ENCODE measurements around the gene TBC1D22A. TPM values are rescaled to one million over a fixed set of nuclear protein-coding genes. Genes with fewer than 3 reads are reported as not detected.

The TBC1D22A gene
- total and polyA plus RNA-seq, 8 donors = 14.4 to 33.5 (median 15.7) TPM

GRCh38 chr22:46916886-46917770, 154.7 kb downstream of the TBC1D22A start:
- Histone ChIP-seq H3K27ac (no peak overlapping the region), H3K4me1 (no peaks in the 10 kb centered on the region), H3K36me3 (peaks cover 0 to 64% of the 10 kb centered on the region in 2 donors), H3K4me3 (no peak overlapping the region), H3K27me3 (no peaks in the 10 kb centered on the region), H3K9me3 (peaks cover 0 to 6% of the 10 kb centered on the region in 2 donors)
- intact Hi-C loops (cut with DNase I) = no loop called here
- ATAC-seq = no peak
- TF ChIP-seq CTCF (IDR thresholded peaks at IDR 0.05) = no peak
- DNase-seq = no peak

- Histone ChIP-seq H3K27ac (no peak overlapping the region), H3K4me1 (no peaks in the 10 kb centered on the region), H3K4me3 (no peak overlapping the region), H3K27me3 (no peaks in the 10 kb centered on the region), H3K9me3 (peaks cover 0 to 6% of the 10 kb centered on the region in 2 donors), H3K36me3 (peaks cover 0 to 59% of the 10 kb centered on the region in 2 donors)
- DNase-seq (no peak), ATAC-seq (no peak)
- TF ChIP-seq CTCF (IDR thresholded peaks at IDR 0.05) = no peak
- intact Hi-C loops (cut with DNase I) = no loop called here
Measured at GRCh38 chr22:46917771-46918101, 155.3 kb downstream of the TBC1D22A start.

GRCh38 chr22:46918197-46918596, 155.7 kb downstream of the TBC1D22A start:
- H3K4me1 ChIP-seq = no peaks in the 10 kb centered on the region

GRCh38 chr22:46922037-46922436, 159.6 kb downstream of the TBC1D22A start:
- no peak overlapping the region for H3K27ac ChIP-seq
- H3K4me3 ChIP-seq = no peak overlapping the region
- no peak for TF ChIP-seq CTCF (IDR thresholded peaks at IDR 0.05)
- H3K9me3 ChIP-seq = peaks cover 0 to 6% of the 10 kb centered on the region in 2 donors
- DNase-seq (no peak), ATAC-seq (no peak)
- H3K4me1 ChIP-seq = no peaks in the 10 kb centered on the region
- intact Hi-C loops (cut with DNase I) = no loop called here
- peaks cover 0 to 23% of the 10 kb centered on the region in 2 donors for H3K36me3 ChIP-seq
- no peaks in the 10 kb centered on the region for H3K27me3 ChIP-seq

More at GRCh38 chr22:46918197-46918596, 155.7 kb downstream of the TBC1D22A start:
- peaks cover 0 to 6% of the 10 kb centered on the region in 2 donors for H3K9me3 ChIP-seq
- no peak for TF ChIP-seq CTCF (IDR thresholded peaks at IDR 0.05)
- intact Hi-C loops (cut with DNase I) = no loop called here
- H3K36me3 ChIP-seq = peaks cover 0 to 55% of the 10 kb centered on the region in 2 donors
- H3K4me3 ChIP-seq = no peak overlapping the region
- no peak for DNase-seq
- no peak for ATAC-seq
- H3K27ac ChIP-seq = no peak overlapping the region
- H3K27me3 ChIP-seq = no peaks in the 10 kb centered on the region

- ATAC-seq (no peak), DNase-seq (no peak)
- Histone ChIP-seq H3K9me3 (peaks cover 0 to 6% of the 10 kb centered on the region in 2 donors), H3K36me3 (peaks cover 0 to 15% of the 10 kb centered on the region in 2 donors), H3K4me1 (no peaks in the 10 kb centered on the region), H3K27me3 (no peaks in the 10 kb centered on the region), H3K4me3 (no peak overlapping the region), H3K27ac (no peak overlapping the region)
- no peak for TF ChIP-seq CTCF (IDR thresholded peaks at IDR 0.05)
- intact Hi-C loops (cut with DNase I) = no loop called here
Measured at GRCh38 chr22:46923394-46923793, 160.9 kb downstream of the TBC1D22A start.

All from left lung (tissue), 10 donors.